Nephron progenitor cell (in vitro differentiated cells): ENCODE measurements around the gene CYLD.

Source experiments
- DNase-seq: peaks from one replicate; pipeline ENCODE4 v3.0.0; 2021
- H3K27ac Mint-ChIP-seq: 2 replicates; pipeline ENCODE4 v1.8.0; 2021; ENCODE audit warnings: mild to moderate bottlenecking, moderate library complexity, mixed read lengths
- H3K27me3 Mint-ChIP-seq: 2 replicates; pipeline ENCODE4 v1.8.0; 2021; ENCODE audit warnings: mild to moderate bottlenecking, low read depth, mixed read lengths; ENCODE audit not compliant: poor library complexity
- H3K36me3 Mint-ChIP-seq: 2 replicates; pipeline ENCODE4 v1.8.0; 2021; ENCODE audit warnings: low read depth, mixed read lengths
- H3K4me1 Mint-ChIP-seq: 2 replicates; pipeline ENCODE4 v1.8.0; 2021; ENCODE audit warnings: mixed read lengths
- H3K4me3 Mint-ChIP-seq: 2 replicates; pipeline ENCODE4 v1.8.0; 2021; ENCODE audit warnings: mild to moderate bottlenecking, moderate library complexity, mixed read lengths
- H3K9me3 Mint-ChIP-seq: 2 replicates; pipeline ENCODE4 v1.8.0; 2021; ENCODE audit warnings: mild to moderate bottlenecking, moderate library complexity, mixed read lengths
- TF ChIP-seq, protein P1 (sequence below): fragments of 200-600 bp; sonication (generic); IDR thresholded peaks from 2 replicates; pipeline ENCODE4 v1.5.0; 2021; ENCODE audit warnings: antibody characterized with exemption

The CYLD gene

DNA sequence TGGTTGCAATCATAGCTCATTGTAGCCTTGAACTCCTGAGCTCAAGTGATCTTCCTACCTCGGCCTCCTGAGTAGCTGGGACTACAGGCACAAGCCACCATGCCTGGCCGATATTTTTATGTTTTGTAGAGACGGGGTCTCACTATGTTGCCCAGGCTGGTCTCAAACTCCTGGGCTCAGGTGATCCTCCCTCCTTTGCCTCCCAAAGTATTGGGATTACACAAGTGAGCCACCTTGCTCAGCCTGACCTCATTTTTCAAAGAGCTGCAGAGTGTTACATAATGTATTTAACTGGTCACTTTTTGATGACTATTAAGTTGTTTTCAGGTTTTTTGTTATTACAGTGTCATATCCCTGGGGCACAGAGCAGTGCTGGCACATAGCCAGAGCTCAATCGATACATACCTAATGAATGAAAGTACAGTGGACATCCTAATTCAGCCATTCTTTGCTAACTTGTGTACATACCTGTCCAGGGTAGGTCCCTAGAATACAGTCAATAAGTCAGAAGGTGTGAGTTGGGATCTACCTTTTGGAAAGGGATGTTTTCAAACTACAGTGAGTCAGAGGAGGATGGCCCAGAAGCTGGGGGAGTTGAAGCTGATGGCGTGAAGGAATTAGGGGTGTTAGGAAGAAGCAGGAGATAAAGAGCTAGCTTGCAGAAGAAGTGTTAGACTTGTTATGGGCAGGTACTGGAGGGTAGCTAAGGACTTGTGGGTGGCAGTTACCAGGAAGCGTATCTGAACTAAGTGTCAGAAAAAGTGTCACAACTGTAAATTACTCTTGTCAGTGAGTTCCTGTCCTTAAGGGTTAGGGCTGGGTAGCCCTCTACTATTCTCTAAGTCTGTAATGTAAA is 20.1 kb upstream of the CYLD start:
- H3K4me3 Mint-ChIP-seq: no peak overlapping the region

GRCh38 chr16:50722405-50722737 is 19.5 kb upstream of the CYLD start:
- Mint-ChIP-seq H3K4me3 (no peak overlapping the region), H3K27me3 (peaks cover 8% of the 10 kb centered on the region), H3K9me3 (peaks cover 8% of the 10 kb centered on the region), H3K36me3 (peaks cover 4% of the 10 kb centered on the region), H3K4me1 (peaks cover 35% of the 10 kb centered on the region), H3K27ac (no peak overlapping the region)
- TF ChIP-seq, protein P1, sequence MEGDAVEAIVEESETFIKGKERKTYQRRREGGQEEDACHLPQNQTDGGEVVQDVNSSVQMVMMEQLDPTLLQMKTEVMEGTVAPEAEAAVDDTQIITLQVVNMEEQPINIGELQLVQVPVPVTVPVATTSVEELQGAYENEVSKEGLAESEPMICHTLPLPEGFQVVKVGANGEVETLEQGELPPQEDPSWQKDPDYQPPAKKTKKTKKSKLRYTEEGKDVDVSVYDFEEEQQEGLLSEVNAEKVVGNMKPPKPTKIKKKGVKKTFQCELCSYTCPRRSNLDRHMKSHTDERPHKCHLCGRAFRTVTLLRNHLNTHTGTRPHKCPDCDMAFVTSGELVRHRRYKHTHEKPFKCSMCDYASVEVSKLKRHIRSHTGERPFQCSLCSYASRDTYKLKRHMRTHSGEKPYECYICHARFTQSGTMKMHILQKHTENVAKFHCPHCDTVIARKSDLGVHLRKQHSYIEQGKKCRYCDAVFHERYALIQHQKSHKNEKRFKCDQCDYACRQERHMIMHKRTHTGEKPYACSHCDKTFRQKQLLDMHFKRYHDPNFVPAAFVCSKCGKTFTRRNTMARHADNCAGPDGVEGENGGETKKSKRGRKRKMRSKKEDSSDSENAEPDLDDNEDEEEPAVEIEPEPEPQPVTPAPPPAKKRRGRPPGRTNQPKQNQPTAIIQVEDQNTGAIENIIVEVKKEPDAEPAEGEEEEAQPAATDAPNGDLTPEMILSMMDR: no peak
- DNase-seq: no peak

More for the DNA sequence above, 20.1 kb upstream of the CYLD start:
- Mint-ChIP-seq H3K27me3 (peaks cover 8% of the 10 kb centered on the region), H3K27ac (no peak overlapping the region), H3K4me1 (peaks cover 41% of the 10 kb centered on the region), H3K9me3 (peaks cover 8% of the 10 kb centered on the region), H3K36me3 (peaks cover 4% of the 10 kb centered on the region)
- TF ChIP-seq, protein P1: no peak
- DNase-seq: no peak

DNA sequence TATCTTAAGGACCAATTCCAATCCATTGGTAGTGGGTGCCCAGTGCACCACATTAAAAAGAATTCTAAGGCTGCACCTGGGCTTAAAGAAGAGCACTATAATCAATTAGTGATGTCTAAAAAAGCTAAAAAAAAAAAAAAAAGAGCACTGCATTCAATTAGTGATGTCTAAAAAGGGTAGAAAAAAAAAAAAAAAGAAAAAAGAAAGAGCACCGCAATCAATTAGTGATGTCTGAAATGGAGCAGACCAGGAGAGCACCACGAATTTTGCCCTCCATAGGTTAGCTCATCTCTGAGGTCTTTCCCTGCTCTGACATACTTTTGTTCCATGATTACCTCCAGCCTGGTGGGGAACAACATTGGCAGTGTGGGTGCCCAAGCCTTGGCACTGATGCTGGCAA is 18.9 kb upstream of the CYLD start:
- H3K27ac Mint-ChIP-seq: no peak overlapping the region
- DNase-seq: no peak
- H3K27me3 Mint-ChIP-seq: peaks cover 11% of the 10 kb centered on the region
- H3K4me1 Mint-ChIP-seq: peaks cover 29% of the 10 kb centered on the region
- peaks cover 8% of the 10 kb centered on the region for H3K9me3 Mint-ChIP-seq
- TF ChIP-seq, protein P1: no peak
- H3K4me3 Mint-ChIP-seq: no peak overlapping the region
- peaks cover 4% of the 10 kb centered on the region for H3K36me3 Mint-ChIP-seq

DNA sequence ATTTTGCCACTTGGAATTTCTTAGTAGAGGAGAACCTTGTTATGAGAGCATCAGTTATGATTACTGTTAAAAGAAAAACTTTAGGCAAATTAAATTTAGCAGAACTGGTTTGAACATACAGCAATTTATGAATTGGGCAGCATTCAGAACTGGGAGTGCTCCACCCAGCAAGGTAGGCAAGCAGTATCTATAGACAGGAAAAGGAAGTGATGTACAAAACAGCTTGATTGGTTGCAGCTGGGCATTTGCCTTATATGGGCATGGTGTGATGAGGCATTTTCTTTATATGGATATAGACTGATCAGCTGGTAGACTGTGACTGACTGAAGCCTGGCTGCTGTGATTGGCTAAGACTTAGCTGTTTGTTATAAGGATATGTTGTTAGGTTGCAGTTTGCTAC is 17.6 kb upstream of the CYLD start:
- Mint-ChIP-seq H3K4me1 (peaks cover 19% of the 10 kb centered on the region), H3K9me3 (peaks cover 13% of the 10 kb centered on the region), H3K27ac (no peak overlapping the region), H3K4me3 (no peak overlapping the region), H3K27me3 (peaks cover 5% of the 10 kb centered on the region), H3K36me3 (peaks cover 8% of the 10 kb centered on the region)
- DNase-seq: no peak
- TF ChIP-seq, protein P1: no peak

DNA sequence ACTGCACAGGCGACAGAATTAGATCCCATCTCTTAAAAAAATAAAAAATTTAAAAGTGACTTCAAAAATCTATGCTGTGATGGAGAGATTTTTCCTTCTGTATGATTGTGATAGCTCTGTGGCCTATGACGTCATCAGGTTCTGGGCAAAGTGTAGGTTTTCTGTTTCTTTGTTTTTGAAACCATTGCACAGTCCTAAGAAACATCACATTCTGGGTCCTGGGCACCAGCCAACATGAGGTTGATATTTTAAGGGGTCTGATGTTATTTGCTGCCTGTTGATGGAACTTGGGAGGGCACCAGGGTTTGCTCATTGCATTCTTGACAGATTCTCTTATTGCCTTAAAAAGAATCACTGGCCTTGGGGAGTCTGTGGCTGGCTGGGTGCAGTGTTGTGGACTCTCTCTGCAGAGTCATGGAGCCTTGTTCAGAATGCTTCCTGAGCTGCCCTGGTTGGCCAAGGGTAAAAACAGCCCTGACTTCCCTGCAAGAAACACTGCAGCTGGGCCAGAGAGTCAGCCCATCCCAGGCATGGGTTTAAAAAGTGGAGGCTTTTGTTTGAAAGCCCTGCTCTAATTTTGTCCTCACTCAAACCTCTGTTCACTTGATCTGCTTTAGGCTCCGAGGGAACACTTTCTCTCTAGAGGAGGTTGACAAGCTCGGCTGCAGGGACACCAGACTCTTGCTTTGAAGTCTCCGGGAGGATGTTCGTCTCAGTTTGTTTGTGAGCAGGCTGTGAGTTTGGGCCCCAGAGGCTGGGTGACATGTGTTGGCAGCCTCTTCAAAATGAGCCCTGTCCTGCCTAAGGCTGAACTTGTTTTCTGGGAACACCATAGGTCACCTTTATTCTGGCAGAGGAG is 10.5 kb upstream of the CYLD start:
- Mint-ChIP-seq H3K4me1 (peaks cover 14% of the 10 kb centered on the region), H3K27ac (no peak overlapping the region), H3K4me3 (no peak overlapping the region), H3K9me3 (peaks cover 6% of the 10 kb centered on the region), H3K36me3 (peaks cover 4% of the 10 kb centered on the region), H3K27me3 (peaks cover 9% of the 10 kb centered on the region)
- no peak for DNase-seq
- TF ChIP-seq, protein P1: no peak
